Psoas muscle (tissue), 8 donors: ENCODE data around the gene TBC1D2B. TPM values are rescaled to one million over a fixed set of nuclear protein-coding genes. Genes with fewer than 3 reads are reported as not detected.
A peak's percentile ranks its signal among the peaks of the same experiment; 100 is the strongest.

Experiments
- ATAC-seq, 4 donors: fragments of 200-7000 bp; cut with Tn5 transposase; one replicate each; pipeline ENCODE4 v1.9.1; 2020; ENCODE audit warnings: moderate library complexity in 3 of 4, mild to moderate bottlenecking in 2 of 4
- DNase-seq, 2 donors: peaks; one replicate each; pipeline ENCODE4 v3.0.0-alpha.2; 2020
- H3K27ac ChIP-seq: fragments of 200-600 bp; one replicate; pipeline ENCODE4 v1.8.0; 2022
- H3K27me3 ChIP-seq, 3 donors: fragments of 200-600 bp in 1 of 3; one replicate each; pipeline versions ENCODE4 v1.6.1 to v1.8.0; 2013 to 2022; ENCODE audit warnings: low read length in 2 of 3, mild to moderate bottlenecking in 2 of 3, moderate library complexity in 1 of 3; ENCODE audit not compliant: insufficient read depth in 3 of 3
- H3K36me3 ChIP-seq, 2 donors: fragments of 200-600 bp in 1 of 2; one replicate each; pipeline versions ENCODE4 v1.6.1 to v1.8.0; 2013 to 2022; ENCODE audit warnings: low read depth in 1 of 2, mild to moderate bottlenecking in 1 of 2, moderate library complexity in 1 of 2; ENCODE audit not compliant: insufficient read depth in 1 of 2
- H3K4me1 ChIP-seq: fragments of 200-600 bp; one replicate; pipeline ENCODE4 v1.8.0; 2022
- H3K4me3 ChIP-seq: fragments of 200-600 bp; one replicate; pipeline ENCODE4 v1.8.0; 2022; ENCODE audit warnings: mild to moderate bottlenecking
- H3K9me3 ChIP-seq: fragments of 200-600 bp; one replicate; pipeline ENCODE4 v1.8.0; 2022
- WGBS, 3 donors: extraction: QIAGEN DNeasy Blood & Tissue Kit; methylation state at CpG; one replicate each; pipeline versions ENCODE4 v1.1.6 to v1.1.7; 2013; 5-methylcytosine and 5-hydroxymethylcytosine counted together
- intact Hi-C, 2 donors: fragments of 100-400 bp; cut with DNase I; formaldehyde crosslinking; loops; one replicate each; pipeline versions ENCODE4 v1.11.0 to v1.14.2; 2022
- polyA plus RNA-seq, 3 donors: library from polyadenylated mRNA; stranded (reverse); fragments of 200-250 nt; gene quantifications; one replicate each; pipeline ENCODE4 v1.2.3, GENCODE V29; 2013
- total RNA-seq, 4 donors: library from RNA; stranded (reverse); fragmentation: NEBNext Ultra II Directional in 2 of 4; extraction: Animal tissue kit (Norgen Biotek cat#: 25700) in 2 of 4; gene quantifications; one replicate each; pipeline versions ENCODE4 v1.2.1 to v1.2.4, GENCODE V29; 2021 to 2023
- TF ChIP-seq, protein P1 (sequence below): fragments of 200-600 bp; IDR thresholded peaks from one replicate; pipeline ENCODE4 v1.8.0; 2022; ENCODE audit warnings: antibody characterized with exemption
- donor health status: healthy with polysubstance abuse.
- donor health status: DM: no; HTN: no; CAD: no; lungs with moderate emphysema.
- donor health status: Bipolar disorder and iron deficiency.
- donor health status: healthy.
- donor health status: DM: yes; HTN: yes; CAD: no.
- donor health status: DM: no; HTN: no; CAD: no.
- donor health status: DM: no; HTN: no; CAD: no.
- donor health status: DM: yes; HTN: yes; CAD: no.

Gene TBC1D2B
- total and polyA plus RNA-seq, 7 donors, result 2.8 to 11.8 (median 6.8) TPM

GRCh38 chr15:78035861-78036476, 41.5 kb downstream of the TBC1D2B start:
- Histone ChIP-seq H3K4me1 (peaks cover 35% of the 10 kb centered on the region), H3K4me3 (no peak overlapping the region), H3K27me3 (no peaks in the 10 kb centered on the region), H3K36me3 (no peaks in the 10 kb centered on the region), H3K9me3 (no peaks in the 10 kb centered on the region), H3K27ac (no peak overlapping the region)
- TF ChIP-seq, protein P1, sequence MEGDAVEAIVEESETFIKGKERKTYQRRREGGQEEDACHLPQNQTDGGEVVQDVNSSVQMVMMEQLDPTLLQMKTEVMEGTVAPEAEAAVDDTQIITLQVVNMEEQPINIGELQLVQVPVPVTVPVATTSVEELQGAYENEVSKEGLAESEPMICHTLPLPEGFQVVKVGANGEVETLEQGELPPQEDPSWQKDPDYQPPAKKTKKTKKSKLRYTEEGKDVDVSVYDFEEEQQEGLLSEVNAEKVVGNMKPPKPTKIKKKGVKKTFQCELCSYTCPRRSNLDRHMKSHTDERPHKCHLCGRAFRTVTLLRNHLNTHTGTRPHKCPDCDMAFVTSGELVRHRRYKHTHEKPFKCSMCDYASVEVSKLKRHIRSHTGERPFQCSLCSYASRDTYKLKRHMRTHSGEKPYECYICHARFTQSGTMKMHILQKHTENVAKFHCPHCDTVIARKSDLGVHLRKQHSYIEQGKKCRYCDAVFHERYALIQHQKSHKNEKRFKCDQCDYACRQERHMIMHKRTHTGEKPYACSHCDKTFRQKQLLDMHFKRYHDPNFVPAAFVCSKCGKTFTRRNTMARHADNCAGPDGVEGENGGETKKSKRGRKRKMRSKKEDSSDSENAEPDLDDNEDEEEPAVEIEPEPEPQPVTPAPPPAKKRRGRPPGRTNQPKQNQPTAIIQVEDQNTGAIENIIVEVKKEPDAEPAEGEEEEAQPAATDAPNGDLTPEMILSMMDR, result no peak
- DNase-seq (no peak), ATAC-seq (peak in 1 of 4 donors; percentile 33)
- WGBS, 3 donors, result 81 to 96% (median 81%) methylated on average over 6 of the region's 6 CpGs
- intact Hi-C loops, result no loop called here

- Histone ChIP-seq H3K27ac (peak overlapping the region; percentile 53), H3K9me3 (no peaks in the 10 kb centered on the region), H3K36me3 (no peaks in the 10 kb centered on the region), H3K27me3 (no peaks in the 10 kb centered on the region), H3K4me3 (no peak overlapping the region), H3K4me1 (peaks cover 35% of the 10 kb centered on the region)
- peak in 2 of 4 donors; percentile 32 to 35 for ATAC-seq
- intact Hi-C loops, result no loop called here
- 58 to 71% (median 70%) methylated on average over 4 of the region's 4 CpGs for WGBS, 3 donors
- DNase-seq, result no peak
- TF ChIP-seq, protein P1, result no peak
Observed at GRCh38 chr15:78035321-78035751, 42.2 kb downstream of the TBC1D2B start.

DNA sequence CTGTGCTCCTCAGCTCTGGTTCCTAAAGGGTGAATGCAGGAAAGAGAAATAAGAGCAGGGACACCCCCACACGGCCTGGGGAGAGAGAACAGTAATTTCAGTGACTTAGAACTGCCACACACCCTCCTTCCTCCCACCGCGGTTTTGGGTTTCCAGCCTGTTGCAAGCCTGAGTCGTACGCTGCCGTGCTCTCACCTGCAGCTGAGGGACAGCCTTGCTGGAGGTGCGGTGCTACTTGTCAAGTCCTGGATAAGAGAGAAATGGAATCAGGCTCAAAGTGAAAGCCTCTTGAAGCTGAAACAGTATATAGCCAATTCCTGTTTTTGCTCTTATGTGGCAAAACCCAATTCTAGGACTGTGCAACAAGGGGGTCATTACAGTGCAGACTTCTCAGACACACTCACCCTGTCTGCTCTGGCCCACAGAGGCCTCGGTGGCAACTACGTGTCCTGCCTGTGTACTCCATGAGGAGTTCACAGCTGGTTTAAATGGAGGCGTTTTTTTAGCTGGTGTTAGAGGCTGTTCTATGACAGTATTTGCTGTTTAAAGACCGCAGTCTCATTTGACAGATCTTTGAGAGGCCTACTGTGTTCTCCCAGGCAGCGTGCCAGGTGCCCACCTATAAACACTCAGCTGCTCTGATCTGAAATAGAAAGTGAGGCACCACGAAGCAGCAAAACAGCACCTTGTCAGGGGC, 42.9 kb downstream of the TBC1D2B start:
- peak; percentile 40 to 76 (median 58) for ATAC-seq
- Histone ChIP-seq H3K4me3 (no peak overlapping the region), H3K27ac (peak overlapping the region; percentile 53), H3K4me1 (peaks cover 35% of the 10 kb centered on the region), H3K36me3 (peaks cover 0 to 4% of the 10 kb centered on the region in 2 donors), H3K27me3 (no peaks in the 10 kb centered on the region), H3K9me3 (no peaks in the 10 kb centered on the region)
- TF ChIP-seq, protein P1, result no peak
- WGBS, 3 donors, result 43 to 60% (median 58%) methylated on average over 13 of the region's 13 CpGs
- peak in 1 of 2 donors; percentile 57 for DNase-seq
- intact Hi-C loops, result no loop called here

GRCh38 chr15:78033864-78034263, 43.6 kb downstream of the TBC1D2B start:
- WGBS, 3 donors, result 61 to 68% (median 68%) methylated on average over 6 of the region's 6 CpGs
- peaks cover 34% of the 10 kb centered on the region for H3K4me1 ChIP-seq
- H3K4me3 ChIP-seq, result no peak overlapping the region
- DNase-seq (no peak), ATAC-seq (no peak)
- peaks cover 0 to 12% of the 10 kb centered on the region in 2 donors for H3K36me3 ChIP-seq
- no peaks in the 10 kb centered on the region for H3K9me3 ChIP-seq
- no peaks in the 10 kb centered on the region for H3K27me3 ChIP-seq
- TF ChIP-seq, protein P1, result no peak
- no peak overlapping the region for H3K27ac ChIP-seq
- intact Hi-C loops, result no loop called here
